Hypothalamus (tissue), 51 donors: ENCODE measurements around the gene RNU5B-1.
A peak's percentile ranks its signal among the peaks of the same experiment; 100 is the strongest.

Experiments
- DNase-seq, 51 donors: peaks; one replicate each; lab custom pipeline; 2025; lab: John Stamatoyannopoulos, UW

The RNU5B-1 gene

GRCh38 chr15:65286704-65287519 lies 17.6 kb upstream of the RNU5B-1 start, which contains the start of gene PARP16:
TSS of gene PARP16 (minus strand) at chr15:65286883. CDS start at chr15:65286426, 457 bp downstream.
- DNase-seq: peak; percentile 51 to 93 (median 81)

DNA sequence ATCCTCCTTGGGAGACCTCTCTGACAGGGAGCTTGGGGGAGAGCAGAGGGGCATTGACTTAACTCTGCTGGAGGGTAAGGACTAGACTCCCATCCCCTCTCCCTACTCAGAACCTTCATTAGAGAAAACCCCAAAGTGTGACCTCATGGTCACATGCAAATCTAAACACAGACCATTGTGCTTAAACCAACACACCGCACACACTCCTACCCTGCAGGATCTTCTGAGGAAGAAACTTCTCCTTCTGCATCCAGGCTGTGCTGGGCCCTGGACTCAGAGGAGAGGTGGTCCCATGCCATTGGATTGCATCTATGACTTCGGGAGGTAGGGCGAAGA lies 17.0 kb upstream of the RNU5B-1 start:
- DNase-seq: no peak

DNA sequence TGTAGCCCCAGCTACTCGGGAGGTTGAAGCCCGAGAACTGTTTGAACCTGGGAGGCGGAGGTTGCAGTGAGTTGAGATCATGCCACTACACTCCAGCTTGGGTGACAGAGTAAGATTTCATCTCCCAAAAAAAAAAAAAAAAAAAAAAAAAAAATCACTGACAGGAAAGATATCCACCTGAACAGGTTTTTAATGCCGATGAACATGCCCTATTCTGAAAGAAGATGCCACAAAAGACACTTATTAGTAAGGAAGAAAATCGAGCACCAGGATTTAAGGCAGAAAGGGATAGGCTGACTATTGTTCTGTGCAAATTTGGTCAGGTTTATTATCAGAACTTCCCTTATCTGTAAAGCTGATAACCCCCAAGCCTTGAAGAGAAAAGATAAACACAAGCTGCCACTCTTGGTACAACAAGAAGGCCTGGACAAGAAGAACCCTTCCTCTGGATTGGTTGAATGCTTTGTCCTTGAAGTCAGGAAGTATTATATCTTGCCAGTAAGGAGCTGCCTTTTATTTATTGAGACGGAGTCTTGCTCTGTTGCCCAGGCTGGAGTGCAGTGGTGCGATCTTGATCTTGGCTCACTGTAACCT lies 15.1 kb upstream of the RNU5B-1 start:
- DNase-seq: no peak

GRCh38 chr15:65290228-65290627 lies 14.2 kb upstream of the RNU5B-1 start:
- no peak for DNase-seq

- no peak for DNase-seq
Observed at GRCh38 chr15:65292938-65293518, 11.4 kb upstream of the RNU5B-1 start.

GRCh38 chr15:65298731-65299130 lies 5.7 kb upstream of the RNU5B-1 start:
- no peak for DNase-seq

- DNase-seq: no peak
Observed at GRCh38 chr15:65300924-65301441, 3.5 kb upstream of the RNU5B-1 start.

- peak in 9 of 51 donors; percentile 8 to 29 (median 17) for DNase-seq
Observed at GRCh38 chr15:65302061-65302460, 2.4 kb upstream of the RNU5B-1 start.

- peak in 36 of 51 donors; percentile 12 to 86 (median 40) for DNase-seq
Observed at GRCh38 chr15:65303687-65304380, 643 bp upstream of the RNU5B-1 start.

GRCh38 chr15:65305150-65305758 lies 777 bp downstream of the RNU5B-1 start:
- DNase-seq: peak in 1 of 51 donors; percentile 23

DNA sequence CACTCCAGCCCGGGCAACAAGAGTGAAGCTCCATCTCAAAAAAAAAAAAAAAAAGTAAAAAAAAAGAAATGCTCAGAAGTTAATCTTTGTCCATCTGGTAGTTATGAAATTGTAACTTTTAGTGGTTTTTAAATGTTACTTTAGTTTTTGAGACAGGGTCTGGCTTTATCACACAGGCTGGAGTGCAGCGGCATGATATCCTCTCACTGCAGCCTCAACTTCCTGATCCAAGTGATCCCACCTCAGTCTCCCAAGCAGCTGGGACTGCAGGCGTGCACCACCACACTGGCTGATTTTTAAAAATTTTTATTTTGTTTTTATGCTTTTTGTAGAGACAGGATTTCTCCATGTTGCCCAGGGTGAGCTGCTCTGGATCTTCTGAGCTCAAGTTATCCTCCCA lies 1.3 kb downstream of the RNU5B-1 start:
- no peak for DNase-seq

GRCh38 chr15:65306551-65306950 lies 2.1 kb downstream of the RNU5B-1 start:
- DNase-seq: no peak

GRCh38 chr15:65307978-65308377 lies 3.5 kb downstream of the RNU5B-1 start:
- no peak for DNase-seq

GRCh38 chr15:65309882-65310418 lies 5.5 kb downstream of the RNU5B-1 start:
- DNase-seq: no peak

GRCh38 chr15:65310431-65311137 lies 6.1 kb downstream of the RNU5B-1 start:
- no peak for DNase-seq

DNA sequence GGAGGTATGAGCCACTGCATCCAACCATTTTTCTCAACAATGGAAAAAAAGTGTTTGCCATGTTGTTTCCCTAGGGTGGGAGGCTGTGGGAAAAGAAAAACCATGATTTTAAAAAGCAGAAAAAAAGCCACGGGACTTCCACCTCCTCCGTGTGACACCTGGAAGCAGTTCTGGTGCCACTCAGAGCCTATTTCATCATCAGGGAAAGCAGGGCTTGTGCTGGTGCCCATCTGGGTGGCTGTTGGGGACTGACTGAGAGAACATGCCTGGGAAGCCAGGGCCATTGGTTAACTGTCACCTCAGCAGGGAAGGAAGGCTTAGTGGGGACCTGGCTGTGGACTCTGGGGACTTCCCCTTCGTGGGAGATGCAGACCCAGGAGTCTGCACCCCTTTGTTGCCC lies 7.3 kb downstream of the RNU5B-1 start:
- DNase-seq: no peak

GRCh38 chr15:65312400-65312916 lies 8.0 kb downstream of the RNU5B-1 start:
- peak in 25 of 51 donors; percentile 11 to 68 (median 46) for DNase-seq

DNA sequence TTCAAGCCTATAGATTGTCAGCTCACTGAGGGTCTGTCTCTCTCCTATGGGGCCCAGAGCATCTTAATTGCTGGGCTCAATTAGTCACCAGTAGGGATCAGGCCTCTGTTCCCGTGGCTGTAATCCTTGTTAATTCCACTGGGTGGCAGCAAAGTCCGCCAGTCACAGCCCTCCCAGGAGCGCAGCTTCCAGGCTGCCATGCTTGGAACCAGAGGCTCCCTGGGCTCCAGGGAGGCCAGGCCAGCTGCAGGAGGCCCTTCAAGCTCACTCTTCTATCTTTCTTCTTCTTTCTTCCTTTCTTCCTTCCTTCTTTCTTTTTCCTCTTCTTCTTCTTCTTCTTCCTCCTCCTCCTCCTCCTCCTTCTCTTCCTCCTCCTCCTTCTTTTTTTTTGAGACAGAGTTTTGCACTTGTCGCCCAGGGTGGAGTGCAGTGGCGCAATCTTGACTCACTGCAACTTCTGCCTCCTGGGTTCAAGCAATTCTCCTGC lies 14.4 kb downstream of the RNU5B-1 start:
- peak in 49 of 51 donors; percentile 9 to 88 (median 67) for DNase-seq

- peak in 25 of 51 donors; percentile 18 to 63 (median 39) for DNase-seq
Observed at GRCh38 chr15:65323071-65323511, 18.6 kb downstream of the RNU5B-1 start.
